Activated CD4-positive, alpha-beta T cell treated with anti-CD3 and anti-CD28 coated beads, Interleukin-2, amount 50 U/mL, for 48 hours (primary cell): ENCODE results near the gene DLGAP3.
"Not testable (repeated sequence)": the region's sequence is repeated elsewhere in the genome, so short reads cannot be mapped to it uniquely, and the experiment has no call there.

Experiments
- DNase-seq, 2 experiments: peaks; one replicate each; pipeline ENCODE4 v3.0.0-alpha.2; 2020

Gene DLGAP3

DNA sequence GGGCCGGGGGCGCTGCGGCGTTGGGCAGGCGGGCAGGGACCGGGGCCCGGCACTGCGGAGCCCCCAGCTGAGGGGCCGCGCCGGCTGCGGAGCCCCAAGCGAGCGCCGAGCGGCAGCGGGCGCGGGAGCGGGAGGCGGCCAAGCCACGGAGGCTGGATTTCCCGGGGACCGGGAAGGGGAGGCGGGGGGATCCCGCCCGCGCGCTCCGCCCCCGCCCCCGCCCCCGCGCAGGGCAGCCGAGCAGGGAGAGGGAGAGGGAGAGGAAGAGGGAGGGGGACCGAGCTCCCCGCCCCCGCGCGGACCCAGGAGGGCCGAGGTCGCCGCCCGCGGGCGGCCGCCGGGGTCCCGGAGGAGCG lies at the start of gene DLGAP3:
TSS of gene DLGAP3 (minus strand) at position 154 of the 356 bp plus-strand sequence. CDS start 24,267 bp downstream, outside the sequence.
- no peak for DNase-seq

DNA sequence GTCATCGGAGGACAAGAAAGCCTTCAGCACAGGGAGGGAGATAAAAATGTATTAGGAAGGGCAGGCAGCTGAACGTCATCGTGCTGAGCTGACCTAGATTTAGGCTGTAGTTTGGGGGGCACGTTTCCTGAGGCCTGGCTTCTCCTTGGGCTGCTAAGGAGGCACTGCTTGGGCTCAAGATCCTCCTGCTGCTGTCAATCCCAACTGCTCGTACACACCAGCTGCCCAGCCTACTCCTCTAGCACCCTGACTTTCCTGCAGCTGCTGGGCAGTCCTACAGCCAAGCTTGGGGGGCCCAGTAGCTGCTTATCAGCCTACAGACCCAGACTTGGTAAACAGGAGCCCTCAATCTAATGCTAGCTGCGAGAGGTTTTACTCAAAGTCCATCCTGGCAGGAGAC lies 49.5 kb upstream of the DLGAP3 start:
- no peak for DNase-seq

DNA sequence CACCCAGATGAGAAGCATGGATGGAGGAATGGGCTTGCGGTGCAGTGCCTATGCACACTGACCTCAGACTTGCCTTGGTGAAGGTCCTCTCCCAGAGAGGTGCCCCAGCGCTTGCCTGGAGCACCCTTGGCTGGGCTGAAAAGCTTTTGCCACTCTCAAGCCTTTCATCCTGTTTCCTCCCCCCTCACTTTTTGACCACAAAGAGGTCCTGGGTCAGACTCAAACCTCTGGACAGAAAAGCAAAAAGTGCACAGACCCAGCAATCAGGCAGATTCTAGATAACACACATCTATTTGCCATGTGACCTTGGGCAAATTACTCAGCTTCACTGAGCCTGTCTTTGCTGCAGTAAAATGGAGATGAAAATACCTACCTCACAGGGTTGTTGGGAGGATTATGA lies 48.4 kb upstream of the DLGAP3 start:
- no peak for DNase-seq

- DNase-seq = no peak
Measured at GRCh38 chr1:34977210-34977471, 47.7 kb upstream of the DLGAP3 start.

GRCh38 chr1:34976384-34977209 lies 47.1 kb upstream of the DLGAP3 start:
- no peak for DNase-seq

- no peak for DNase-seq
Measured at GRCh38 chr1:34975771-34976170, 46.3 kb upstream of the DLGAP3 start.

DNA sequence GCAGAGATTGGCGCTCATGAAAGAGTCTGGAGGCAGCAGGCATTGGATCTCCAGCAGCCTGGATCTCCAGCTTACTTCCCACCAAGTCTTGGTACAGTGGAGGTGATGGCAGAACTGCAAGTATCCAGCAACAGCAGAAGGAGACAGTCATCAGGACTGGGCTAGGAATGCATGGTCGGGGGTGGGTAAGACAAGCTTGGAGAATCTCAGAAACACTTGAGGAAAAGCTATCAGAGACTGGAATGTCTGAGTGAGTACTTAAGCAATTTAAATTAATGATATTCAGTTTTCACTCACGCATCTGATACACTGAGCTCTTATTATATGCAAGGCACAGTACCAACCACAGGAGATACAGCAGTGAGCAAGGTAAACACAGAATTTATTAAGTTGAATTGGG lies 45.9 kb upstream of the DLGAP3 start:
- DNase-seq = no peak

- no peak for DNase-seq
Measured at GRCh38 chr1:34974626-34975025, 45.2 kb upstream of the DLGAP3 start.

- no peak for DNase-seq
Measured at GRCh38 chr1:34973326-34973725, 43.9 kb upstream of the DLGAP3 start.

GRCh38 chr1:34970829-34971228 lies 41.4 kb upstream of the DLGAP3 start:
- DNase-seq = no peak

- DNase-seq = no peak
Measured at GRCh38 chr1:34970220-34970735, 40.8 kb upstream of the DLGAP3 start.

GRCh38 chr1:34968297-34968696 lies 38.8 kb upstream of the DLGAP3 start:
- not testable (repeated sequence) for DNase-seq

DNA sequence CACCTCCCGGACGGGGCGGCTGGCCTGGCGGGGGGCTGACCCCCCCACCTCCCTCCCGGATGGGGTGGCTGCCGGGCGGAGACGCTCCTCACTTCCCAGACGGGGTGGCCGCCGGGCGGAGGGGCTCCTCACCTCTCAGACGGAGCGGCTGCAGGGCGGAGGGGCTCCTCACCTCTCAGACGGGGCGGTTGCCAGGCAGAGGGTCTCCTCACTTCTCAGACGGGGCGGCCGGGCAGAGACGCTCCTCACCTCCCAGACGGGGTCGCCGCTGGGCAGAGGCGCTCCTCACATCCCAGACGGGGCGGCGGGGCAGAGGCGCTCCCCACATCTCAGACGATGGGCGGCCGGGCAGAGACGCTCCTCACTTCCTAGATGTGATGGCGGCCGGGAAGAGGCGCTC lies 38.2 kb upstream of the DLGAP3 start:
- DNase-seq = not testable (repeated sequence)

DNA sequence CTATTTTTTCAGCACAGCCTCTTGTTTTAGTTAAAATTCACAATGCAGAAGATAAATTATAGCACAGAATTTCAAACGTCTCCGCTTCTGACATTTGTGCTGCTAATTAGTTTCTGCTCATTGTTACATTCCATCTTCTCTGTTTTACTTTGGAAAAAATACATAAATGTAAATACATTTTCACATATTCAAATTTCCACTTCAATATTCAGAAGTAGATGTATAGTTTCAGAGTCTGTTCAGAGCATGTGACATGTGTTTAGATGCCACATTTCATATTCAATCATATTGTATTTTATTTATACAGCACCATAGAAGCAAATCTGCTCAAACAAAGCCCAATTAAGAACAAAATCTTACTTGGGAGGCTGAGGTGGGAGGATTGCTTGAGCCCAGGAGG lies 36.1 kb upstream of the DLGAP3 start:
- no peak for DNase-seq

- DNase-seq = no peak
Measured at GRCh38 chr1:34950428-34950827, 21.0 kb upstream of the DLGAP3 start.

DNA sequence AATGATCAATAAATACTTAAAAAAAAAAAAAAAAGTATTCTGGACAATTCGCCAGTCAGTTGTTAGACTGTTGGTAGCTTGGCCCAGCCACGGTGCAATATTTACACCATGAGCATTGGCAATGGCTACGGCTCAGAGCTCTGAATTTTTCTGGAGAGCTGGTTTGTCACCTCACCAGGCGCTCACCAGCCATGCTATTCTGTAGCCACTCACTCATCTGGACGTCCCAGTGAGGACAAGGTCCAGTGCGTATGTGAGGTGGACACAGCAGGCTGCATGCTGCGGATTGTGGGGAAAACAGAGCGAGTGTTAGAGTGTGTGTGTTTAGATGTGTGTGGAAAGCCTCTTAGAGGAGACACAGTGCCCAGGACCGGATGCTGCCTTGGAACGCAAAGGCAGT lies 19.3 kb upstream of the DLGAP3 start:
- not testable (repeated sequence) for DNase-seq

DNA sequence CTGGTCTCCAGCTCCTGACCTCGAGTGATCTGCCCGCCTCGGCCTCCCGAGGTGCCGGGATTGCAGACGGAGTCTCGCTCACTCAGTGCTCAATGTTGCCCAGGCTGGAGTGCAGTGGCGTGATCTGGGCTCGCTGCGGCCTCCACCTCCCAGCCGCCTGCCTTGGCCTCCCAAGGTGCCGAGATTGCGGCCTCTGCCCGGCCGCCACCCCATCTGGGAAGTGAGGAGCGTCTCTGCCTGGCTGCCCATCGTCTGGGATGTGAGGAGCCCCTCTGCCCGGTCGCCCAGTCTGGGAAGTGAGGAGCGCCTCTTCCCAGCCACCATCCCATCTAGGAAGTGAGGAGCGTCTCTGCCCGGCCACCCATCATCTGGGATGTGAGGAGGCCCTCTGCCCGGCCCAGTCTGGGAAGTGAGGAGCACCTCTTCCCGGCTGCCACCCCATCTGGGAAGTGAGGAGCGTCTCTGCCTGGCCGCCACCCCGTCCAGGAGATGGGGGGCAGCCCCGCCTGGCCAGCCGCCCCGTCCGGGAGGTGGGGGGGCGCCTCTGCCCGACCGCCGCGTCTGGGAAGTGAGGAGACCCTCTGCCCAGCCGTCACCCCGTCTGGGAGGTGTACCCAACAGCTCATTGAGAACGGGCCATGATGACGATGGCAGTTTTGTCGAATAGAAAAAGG lies 18.3 kb upstream of the DLGAP3 start:
- not testable (repeated sequence) for DNase-seq

GRCh38 chr1:34946211-34946610 lies 16.8 kb upstream of the DLGAP3 start:
- DNase-seq = no peak

- not testable (repeated sequence) for DNase-seq
Measured at GRCh38 chr1:34941798-34942197, 12.3 kb upstream of the DLGAP3 start.

DNA sequence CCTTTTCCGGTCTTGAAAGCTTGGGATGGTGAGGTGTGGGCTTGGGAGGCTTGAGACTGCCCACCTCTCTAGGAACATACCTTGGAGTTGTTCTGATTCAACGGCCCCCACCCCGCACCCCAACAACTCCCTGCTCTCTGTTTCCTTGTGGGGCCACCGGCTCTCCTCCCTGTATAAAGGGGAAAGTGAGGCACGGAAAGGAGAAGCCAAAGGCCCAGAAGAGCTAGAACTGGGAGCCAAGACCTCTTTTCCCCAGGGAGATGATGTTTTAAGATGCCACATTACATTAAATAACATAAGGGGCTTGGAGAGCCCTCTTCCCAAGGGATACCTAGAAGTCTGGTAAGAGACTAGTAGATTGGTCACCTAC lies 1.2 kb upstream of the DLGAP3 start:
- no peak for DNase-seq

GRCh38 chr1:34929853-34930701 lies 627 bp upstream of the DLGAP3 start:
- DNase-seq = no peak

- DNase-seq = no peak
Measured at GRCh38 chr1:34928699-34929496, 552 bp downstream of the DLGAP3 start.
